DND-41 (cell line): Measurements from ENCODE around the gene MAST3.
"Not testable (repeated sequence)": the region's sequence is repeated elsewhere in the genome, so short reads cannot be mapped to it uniquely, and the experiment has no call there.

Source experiments
- ATAC-seq: fragments of 200-7000 bp; cut with Tn5 transposase; 3 replicates; pipeline ENCODE4 v1.9.1; 2021; ENCODE audit warnings: low read depth; ENCODE audit not compliant: insufficient read depth
- DNase-seq: peaks from one replicate; pipeline ENCODE4 v3.0.0-alpha.2; 2020
- H2AFZ ChIP-seq: 2 replicates; pipeline ENCODE4 v1.6.0; 2012; ENCODE audit warnings: low read depth, low read length
- H3K27ac ChIP-seq: 2 replicates; pipeline ENCODE4 v1.5.1; 2012; ENCODE audit warnings: low read length, inconsistent platforms
- H3K27me3 ChIP-seq: fragments of 200-600 bp; sonication (generic); 2 replicates; pipeline ENCODE4 v1.6.0; 2012; ENCODE audit warnings: low read length, mild to moderate bottlenecking, inconsistent platforms; ENCODE audit not compliant: insufficient read depth, poor library complexity
- H3K36me3 ChIP-seq: 2 replicates; pipeline ENCODE4 v1.5.1; 2012; ENCODE audit warnings: low read length, inconsistent platforms; ENCODE audit not compliant: insufficient read depth
- H3K4me1 ChIP-seq: 2 replicates; pipeline ENCODE4 v1.5.1; 2012; ENCODE audit warnings: mild to moderate bottlenecking, low read length; ENCODE audit not compliant: insufficient read depth
- H3K4me2 ChIP-seq: 2 replicates; pipeline ENCODE4 v1.6.0; 2012; ENCODE audit warnings: mild to moderate bottlenecking, moderate library complexity, low read length, inconsistent platforms; ENCODE audit not compliant: insufficient read depth
- H3K4me3 ChIP-seq, 2 experiments: fragments of 200-600 bp in 1 of 2; shearing (Covaris generic) in 1 of 2; 2 replicates each; pipeline ENCODE4 v1.5.1; 2012 to 2016; ENCODE audit warnings: inconsistent platforms in 2 of 2, low read length in 2 of 2, mild to moderate bottlenecking in 2 of 2, low read depth in 1 of 2, moderate library complexity in 1 of 2
- H3K79me2 ChIP-seq: 2 replicates; pipeline ENCODE4 v1.6.0; 2012; ENCODE audit warnings: low read length, inconsistent platforms; ENCODE audit not compliant: insufficient read depth
- H3K9ac ChIP-seq: 2 replicates; pipeline ENCODE4 v1.6.0; 2012; ENCODE audit warnings: low read depth, mild to moderate bottlenecking, inconsistent platforms, low read length, moderate library complexity
- H3K9me3 ChIP-seq: 2 replicates; pipeline ENCODE4 v1.5.1; 2012; ENCODE audit warnings: low read length, moderate library complexity, mild to moderate bottlenecking, inconsistent platforms; ENCODE audit not compliant: insufficient read depth, severe bottlenecking
- H4K20me1 ChIP-seq: 2 replicates; pipeline ENCODE4 v1.6.0; 2012; ENCODE audit warnings: low read length; ENCODE audit not compliant: insufficient read depth
- EZH2 ChIP-seq: IDR thresholded peaks from 3 replicates; pipeline ENCODE4 v1.6.1; 2012; ENCODE audit warnings: borderline replicate concordance, low read depth, mild to moderate bottlenecking, moderate library complexity, low read length, inconsistent platforms; ENCODE audit not compliant: severe bottlenecking
- TF ChIP-seq, protein P1 (sequence below): IDR thresholded peaks from 2 replicates; pipeline ENCODE4 v1.5.1; 2012; ENCODE audit warnings: borderline replicate concordance, low read length, moderate library complexity, mild to moderate bottlenecking; ENCODE audit not compliant: poor library complexity, severe bottlenecking; ENCODE audit errors: extremely low read depth

MAST3 gene

DNA sequence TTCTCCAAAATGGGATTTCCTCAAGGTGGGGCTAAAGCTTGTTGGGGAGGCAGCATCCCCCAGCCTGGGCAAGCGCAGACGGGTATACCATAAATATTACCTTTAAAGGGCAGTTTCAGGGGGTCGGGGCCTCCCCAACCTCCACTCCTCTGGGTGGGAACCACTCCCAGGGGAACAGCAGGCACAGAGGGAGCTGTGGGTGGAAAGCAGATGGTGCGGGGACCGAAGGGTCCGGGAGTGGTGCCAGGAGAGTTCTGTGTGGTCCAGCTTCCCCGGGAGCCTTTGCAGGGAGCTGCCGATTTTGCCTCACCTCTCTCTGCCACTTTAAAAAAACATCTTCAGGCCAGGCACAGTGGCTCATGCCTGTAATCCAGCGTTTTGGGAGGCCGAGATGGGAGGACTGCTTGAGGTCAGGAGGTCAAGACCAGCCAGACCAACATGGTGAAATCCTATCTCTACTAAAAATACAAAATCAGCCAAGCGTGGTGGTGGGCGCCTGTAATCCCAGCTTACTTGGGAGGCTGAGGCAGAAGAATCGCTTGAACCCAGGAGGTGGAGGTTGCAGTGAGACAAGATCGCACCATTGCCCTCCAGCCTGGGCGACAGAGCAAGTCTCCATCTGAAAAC, 5.5 kb downstream of the MAST3 start:
- Histone ChIP-seq H3K27me3 (peaks cover 16% of the 10 kb centered on the region), H3K4me1 (peaks cover 26% of the 10 kb centered on the region), H3K27ac (no peak overlapping the region), H3K4me2 (no peak overlapping the region), H3K36me3 (no peaks in the 10 kb centered on the region), H3K9ac (no peak overlapping the region), H3K79me2 (no peaks in the 10 kb centered on the region), H2AFZ (no peak overlapping the region), H3K4me3 (no peak overlapping the region), H4K20me1 (peaks cover 7% of the 10 kb centered on the region; the same call in 1 of the 2 replicates), H3K9me3 (no peaks in the 10 kb centered on the region)
- ATAC-seq (no peak), DNase-seq (no peak)
- no peak for TF ChIP-seq EZH2
- TF ChIP-seq, protein P1, sequence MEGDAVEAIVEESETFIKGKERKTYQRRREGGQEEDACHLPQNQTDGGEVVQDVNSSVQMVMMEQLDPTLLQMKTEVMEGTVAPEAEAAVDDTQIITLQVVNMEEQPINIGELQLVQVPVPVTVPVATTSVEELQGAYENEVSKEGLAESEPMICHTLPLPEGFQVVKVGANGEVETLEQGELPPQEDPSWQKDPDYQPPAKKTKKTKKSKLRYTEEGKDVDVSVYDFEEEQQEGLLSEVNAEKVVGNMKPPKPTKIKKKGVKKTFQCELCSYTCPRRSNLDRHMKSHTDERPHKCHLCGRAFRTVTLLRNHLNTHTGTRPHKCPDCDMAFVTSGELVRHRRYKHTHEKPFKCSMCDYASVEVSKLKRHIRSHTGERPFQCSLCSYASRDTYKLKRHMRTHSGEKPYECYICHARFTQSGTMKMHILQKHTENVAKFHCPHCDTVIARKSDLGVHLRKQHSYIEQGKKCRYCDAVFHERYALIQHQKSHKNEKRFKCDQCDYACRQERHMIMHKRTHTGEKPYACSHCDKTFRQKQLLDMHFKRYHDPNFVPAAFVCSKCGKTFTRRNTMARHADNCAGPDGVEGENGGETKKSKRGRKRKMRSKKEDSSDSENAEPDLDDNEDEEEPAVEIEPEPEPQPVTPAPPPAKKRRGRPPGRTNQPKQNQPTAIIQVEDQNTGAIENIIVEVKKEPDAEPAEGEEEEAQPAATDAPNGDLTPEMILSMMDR = no peak

- Histone ChIP-seq H3K4me2 (peak overlapping the region; percentile 68), H2AFZ (peak overlapping the region; percentile 61), H3K4me3 (peak overlapping the region in 1 of 2 experiments; percentile 41; a peak in 2 of 4 replicates), H3K36me3 (no peaks in the 10 kb centered on the region), H3K27ac (no peak overlapping the region), H3K79me2 (no peaks in the 10 kb centered on the region), H3K9me3 (no peaks in the 10 kb centered on the region), H3K27me3 (peaks cover 12% of the 10 kb centered on the region), H4K20me1 (no peaks in the 10 kb centered on the region), H3K4me1 (peaks cover 18% of the 10 kb centered on the region), H3K9ac (peak overlapping the region; percentile 13; the same call in 1 of the 2 replicates)
- ATAC-seq = no peak
- DNase-seq = no peak
- no peak for TF ChIP-seq EZH2
- TF ChIP-seq, protein P1 = no peak
Observed at GRCh38 chr19:18104793-18105131, 7.2 kb downstream of the MAST3 start.

- not testable (repeated sequence) for H3K27ac ChIP-seq, H3K4me3 ChIP-seq, H3K79me2 ChIP-seq, H3K9me3 ChIP-seq, H4K20me1 ChIP-seq, ATAC-seq, H3K9ac ChIP-seq, H3K36me3 ChIP-seq, H3K4me2 ChIP-seq, H2AFZ ChIP-seq, DNase-seq
- H3K27me3 ChIP-seq = peaks cover 17% of the 10 kb centered on the region
- H3K4me1 ChIP-seq = peaks cover 23% of the 10 kb centered on the region
Observed at GRCh38 chr19:18105259-18105658, 7.7 kb downstream of the MAST3 start.

DNA sequence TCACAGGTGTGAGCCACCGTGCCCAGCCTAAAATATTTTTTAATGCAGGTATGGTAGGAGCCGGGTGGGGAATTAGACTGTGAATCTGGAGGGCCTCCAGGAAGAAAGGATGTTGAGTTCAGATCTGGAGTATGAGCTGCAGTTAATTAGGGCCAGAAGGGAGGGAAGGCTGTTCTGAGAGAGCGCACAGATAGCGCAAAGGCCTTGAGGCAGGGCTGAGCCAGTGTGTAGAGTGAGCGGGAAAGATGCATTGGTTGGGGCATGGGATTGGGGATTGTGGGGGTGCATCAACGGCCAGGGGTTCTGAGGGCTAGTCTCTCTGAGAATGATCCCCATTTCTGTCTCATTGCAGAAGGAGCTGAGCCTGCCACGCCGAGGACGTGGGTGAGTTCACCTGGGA, 9.7 kb downstream of the MAST3 start:
- Histone ChIP-seq H3K79me2 (no peaks in the 10 kb centered on the region), H3K9me3 (no peaks in the 10 kb centered on the region), H3K9ac (no peak overlapping the region), H3K4me2 (no peak overlapping the region), H3K4me3 (no peak overlapping the region), H3K27me3 (peaks cover 28% of the 10 kb centered on the region), H3K4me1 (peaks cover 29% of the 10 kb centered on the region), H4K20me1 (no peaks in the 10 kb centered on the region), H3K36me3 (no peaks in the 10 kb centered on the region), H2AFZ (no peak overlapping the region), H3K27ac (no peak overlapping the region)
- ATAC-seq (no peak), DNase-seq (no peak)
- TF ChIP-seq EZH2 = no peak
- TF ChIP-seq, protein P1 = no peak
